HepG2 (cell line): ENCODE results near the gene TFDP2. TPM values are rescaled to one million over a fixed set of nuclear protein-coding genes. Genes with fewer than 3 reads are reported as not detected.

ENCODE experiments used
- GRHL1 ChIP-seq: sonication (generic); formaldehyde crosslinking; conservative IDR thresholded peaks from 2 replicates; pipeline ENCODE4 v1.8.0; 2022; ENCODE audit warnings: missing genetic modification reagents
- HDAC6 ChIP-seq: fragments of 200-600 bp; sonication (generic); IDR thresholded peaks from 2 replicates; pipeline ENCODE4 v1.7.0; 2017; ENCODE audit warnings: mild to moderate bottlenecking, antibody characterized with exemption, low read length, low read depth
- HMGXB4 ChIP-seq, 2 experiments: sonication (generic) in 1 of 2; formaldehyde crosslinking in 1 of 2; IDR thresholded peaks; 2 replicates each; pipeline versions ENCODE4 v1.4.0 to v1.6.1; 2018 to 2020; ENCODE audit warnings: missing genetic modification reagents in 2 of 2, borderline replicate concordance in 1 of 2, low read depth in 1 of 2, mild to moderate bottlenecking in 1 of 2, missing biosample characterization in 1 of 2
- NR2F2 ChIP-seq: IDR thresholded peaks from 2 replicates; pipeline ENCODE4 v1.6.1; 2012; ENCODE audit warnings: low read depth, inconsistent platforms, borderline replicate concordance
- POLR2A ChIP-seq, 2 experiments: IDR thresholded peaks; 2 replicates each; pipeline ENCODE4 v1.6.1; 2011; ENCODE audit warnings: low read depth in 2 of 2, low read length in 2 of 2, mild to moderate bottlenecking in 1 of 2, moderate library complexity in 1 of 2; ENCODE audit not compliant: insufficient read depth in 1 of 2
- SIN3B ChIP-seq: fragments of 150-350 bp; IDR thresholded peaks from 2 replicates; pipeline ENCODE4 v1.6.1; 2014; ENCODE audit warnings: low read length
- TEAD3 ChIP-seq: optimal IDR thresholded peaks from 2 replicates; pipeline ENCODE3; 2016; ENCODE audit warnings: borderline replicate concordance
- ZBTB8A ChIP-seq: sonication (generic); formaldehyde crosslinking; IDR thresholded peaks from 2 replicates; pipeline ENCODE4 v1.4.0; 2020; ENCODE audit warnings: mild to moderate bottlenecking, low read depth, missing genetic modification reagents, borderline replicate concordance
- ZNF138 ChIP-seq: sonication (generic); formaldehyde crosslinking; IDR thresholded peaks from 2 replicates; pipeline ENCODE4 v1.5.0; 2020; ENCODE audit warnings: mild to moderate bottlenecking, low read depth, missing genetic modification reagents
- ZNF672 ChIP-seq: sonication (generic); formaldehyde crosslinking; IDR thresholded peaks from 2 replicates; pipeline ENCODE4 v1.8.1; 2022; ENCODE audit warnings: missing genetic modification reagents
- polyA plus RNA-seq, 8 experiments: library from polyadenylated mRNA; depleted of rRNA in 3 of 8; stranded (reverse) in 7 of 8; unstranded in 1 of 8; fragments of >200 nt; fragmentation: Illumina TruSeq in 4 of 8; extraction: Trizol in 4 of 8; gene quantifications; 2 replicates each; pipeline versions ENCODE4 v1.2.1 to v1.2.3, GENCODE V29; 2011 to 2016; ENCODE audit warnings: low read depth in 4 of 8, missing spikeins in 1 of 8, mixed read lengths in 1 of 8; ENCODE audit not compliant: insufficient read depth in 1 of 8
- total RNA-seq, 5 experiments: library from RNA; depleted of rRNA; stranded (reverse); fragments of >200 nt; fragmentation: Illumina TruSeq; extraction: Trizol; gene quantifications; 2 replicates each; pipeline ENCODE4 v1.2.3, GENCODE V29; 2016; ENCODE audit warnings: low read depth in 1 of 5
- TF ChIP-seq, protein P1 (sequence below): sonication (generic); formaldehyde crosslinking; IDR thresholded peaks from 2 replicates; pipeline ENCODE4 v1.4.0; 2020; ENCODE audit warnings: missing genetic modification reagents, borderline replicate concordance
- TF ChIP-seq, protein P2 (sequence below): IDR thresholded peaks from 2 replicates; pipeline ENCODE4 v1.6.1; 2016; ENCODE audit warnings: low read depth, missing genetic modification reagents, missing compliant biosample characterization
- TF ChIP-seq, protein P3 (sequence below): sonication (generic); formaldehyde crosslinking; IDR thresholded peaks from 2 replicates; pipeline ENCODE4 v1.4.0; 2020; ENCODE audit warnings: low read depth, mild to moderate bottlenecking, missing genetic modification reagents

Gene TFDP2
- total and polyA plus RNA-seq, 2 of the 13 experiments (the other 11 are each of a cell fraction or from before 2014, with no cell fraction given): 17.9 to 37.4 TPM

- TF ChIP-seq GRHL1 (CRISPR knock-in tag) (no peak), POLR2A (IDR thresholded peaks at IDR 0.05; ENCODE audit: insufficient read depth in 1 of 2, low read depth in 2 of 2, low read length in 2 of 2) (peak; percentile 62 to 72; a peak in 3 of 4 replicates), ZNF138 (CRISPR knock-in tag) (no peak), HMGXB4 (CRISPR knock-in tag; IDR thresholded peaks at IDR 0.05; ENCODE audit: borderline replicate concordance in 1 of 2, low read depth in 1 of 2) (peak; percentile 65 to 91; a peak in 3 of 4 replicates), TEAD3 (CRISPR knock-in tag) (peak; percentile 11), ZBTB8A (CRISPR knock-in tag) (no peak), ZNF672 (CRISPR knock-in tag) (no peak), NR2F2 (no peak; the same call in 1 of the 2 replicates), SIN3B (no peak), HDAC6 (no peak)
- TF ChIP-seq, protein P1, sequence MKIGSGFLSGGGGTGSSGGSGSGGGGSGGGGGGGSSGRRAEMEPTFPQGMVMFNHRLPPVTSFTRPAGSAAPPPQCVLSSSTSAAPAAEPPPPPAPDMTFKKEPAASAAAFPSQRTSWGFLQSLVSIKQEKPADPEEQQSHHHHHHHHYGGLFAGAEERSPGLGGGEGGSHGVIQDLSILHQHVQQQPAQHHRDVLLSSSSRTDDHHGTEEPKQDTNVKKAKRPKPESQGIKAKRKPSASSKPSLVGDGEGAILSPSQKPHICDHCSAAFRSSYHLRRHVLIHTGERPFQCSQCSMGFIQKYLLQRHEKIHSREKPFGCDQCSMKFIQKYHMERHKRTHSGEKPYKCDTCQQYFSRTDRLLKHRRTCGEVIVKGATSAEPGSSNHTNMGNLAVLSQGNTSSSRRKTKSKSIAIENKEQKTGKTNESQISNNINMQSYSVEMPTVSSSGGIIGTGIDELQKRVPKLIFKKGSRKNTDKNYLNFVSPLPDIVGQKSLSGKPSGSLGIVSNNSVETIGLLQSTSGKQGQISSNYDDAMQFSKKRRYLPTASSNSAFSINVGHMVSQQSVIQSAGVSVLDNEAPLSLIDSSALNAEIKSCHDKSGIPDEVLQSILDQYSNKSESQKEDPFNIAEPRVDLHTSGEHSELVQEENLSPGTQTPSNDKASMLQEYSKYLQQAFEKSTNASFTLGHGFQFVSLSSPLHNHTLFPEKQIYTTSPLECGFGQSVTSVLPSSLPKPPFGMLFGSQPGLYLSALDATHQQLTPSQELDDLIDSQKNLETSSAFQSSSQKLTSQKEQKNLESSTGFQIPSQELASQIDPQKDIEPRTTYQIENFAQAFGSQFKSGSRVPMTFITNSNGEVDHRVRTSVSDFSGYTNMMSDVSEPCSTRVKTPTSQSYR: no peak
- TF ChIP-seq, protein P2, sequence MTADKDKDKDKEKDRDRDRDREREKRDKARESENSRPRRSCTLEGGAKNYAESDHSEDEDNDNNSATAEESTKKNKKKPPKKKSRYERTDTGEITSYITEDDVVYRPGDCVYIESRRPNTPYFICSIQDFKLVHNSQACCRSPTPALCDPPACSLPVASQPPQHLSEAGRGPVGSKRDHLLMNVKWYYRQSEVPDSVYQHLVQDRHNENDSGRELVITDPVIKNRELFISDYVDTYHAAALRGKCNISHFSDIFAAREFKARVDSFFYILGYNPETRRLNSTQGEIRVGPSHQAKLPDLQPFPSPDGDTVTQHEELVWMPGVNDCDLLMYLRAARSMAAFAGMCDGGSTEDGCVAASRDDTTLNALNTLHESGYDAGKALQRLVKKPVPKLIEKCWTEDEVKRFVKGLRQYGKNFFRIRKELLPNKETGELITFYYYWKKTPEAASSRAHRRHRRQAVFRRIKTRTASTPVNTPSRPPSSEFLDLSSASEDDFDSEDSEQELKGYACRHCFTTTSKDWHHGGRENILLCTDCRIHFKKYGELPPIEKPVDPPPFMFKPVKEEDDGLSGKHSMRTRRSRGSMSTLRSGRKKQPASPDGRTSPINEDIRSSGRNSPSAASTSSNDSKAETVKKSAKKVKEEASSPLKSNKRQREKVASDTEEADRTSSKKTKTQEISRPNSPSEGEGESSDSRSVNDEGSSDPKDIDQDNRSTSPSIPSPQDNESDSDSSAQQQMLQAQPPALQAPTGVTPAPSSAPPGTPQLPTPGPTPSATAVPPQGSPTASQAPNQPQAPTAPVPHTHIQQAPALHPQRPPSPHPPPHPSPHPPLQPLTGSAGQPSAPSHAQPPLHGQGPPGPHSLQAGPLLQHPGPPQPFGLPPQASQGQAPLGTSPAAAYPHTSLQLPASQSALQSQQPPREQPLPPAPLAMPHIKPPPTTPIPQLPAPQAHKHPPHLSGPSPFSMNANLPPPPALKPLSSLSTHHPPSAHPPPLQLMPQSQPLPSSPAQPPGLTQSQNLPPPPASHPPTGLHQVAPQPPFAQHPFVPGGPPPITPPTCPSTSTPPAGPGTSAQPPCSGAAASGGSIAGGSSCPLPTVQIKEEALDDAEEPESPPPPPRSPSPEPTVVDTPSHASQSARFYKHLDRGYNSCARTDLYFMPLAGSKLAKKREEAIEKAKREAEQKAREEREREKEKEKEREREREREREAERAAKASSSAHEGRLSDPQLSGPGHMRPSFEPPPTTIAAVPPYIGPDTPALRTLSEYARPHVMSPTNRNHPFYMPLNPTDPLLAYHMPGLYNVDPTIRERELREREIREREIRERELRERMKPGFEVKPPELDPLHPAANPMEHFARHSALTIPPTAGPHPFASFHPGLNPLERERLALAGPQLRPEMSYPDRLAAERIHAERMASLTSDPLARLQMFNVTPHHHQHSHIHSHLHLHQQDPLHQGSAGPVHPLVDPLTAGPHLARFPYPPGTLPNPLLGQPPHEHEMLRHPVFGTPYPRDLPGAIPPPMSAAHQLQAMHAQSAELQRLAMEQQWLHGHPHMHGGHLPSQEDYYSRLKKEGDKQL (CRISPR knock-in tag): no peak
- TF ChIP-seq, protein P3, sequence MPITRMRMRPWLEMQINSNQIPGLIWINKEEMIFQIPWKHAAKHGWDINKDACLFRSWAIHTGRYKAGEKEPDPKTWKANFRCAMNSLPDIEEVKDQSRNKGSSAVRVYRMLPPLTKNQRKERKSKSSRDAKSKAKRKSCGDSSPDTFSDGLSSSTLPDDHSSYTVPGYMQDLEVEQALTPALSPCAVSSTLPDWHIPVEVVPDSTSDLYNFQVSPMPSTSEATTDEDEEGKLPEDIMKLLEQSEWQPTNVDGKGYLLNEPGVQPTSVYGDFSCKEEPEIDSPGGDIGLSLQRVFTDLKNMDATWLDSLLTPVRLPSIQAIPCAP (CRISPR knock-in tag): no peak; the same call in 1 of the 2 replicates
These were observed at the start of gene TFDP2 (continued) for GRCh38 chr3:142148792-142149672.
